Measurements from ENCODE around the gene RENBP. TPM values are rescaled to one million over a fixed set of nuclear protein-coding genes. Genes with fewer than 3 reads are reported as not detected.

The RENBP gene
- total RNA-seq, 8 experiments from 2014 or later = 5.3 to 46.7 (median 10.6) TPM

GRCh38 chrX:153932220-153932915 is 12.1 kb downstream of the RENBP start:
- peaks cover 10 to 12% of the 10 kb centered on the region in 2 donors for H3K4me1 ChIP-seq (replicated peaks in 1 of 2)
- H3K4me3 ChIP-seq = no peak overlapping the region
- no peak for ATAC-seq (replicated peaks in 6 of 8)
- WGBS, 10 experiments = 50% methylated on average over 3 of the region's 13 CpGs; no CpG with 5 or more reads in 9 of the 10 experiments
- no peak overlapping the region for H3K27ac ChIP-seq
- in situ Hi-C loops (cut with MboI; ENCODE audit: low pct_unique_long_range_greater_than_20kb in 2 of 9, low sequenced_read_pairs in 9 of 9, unreplicated experiment in 9 of 9) = no loop called here

DNA sequence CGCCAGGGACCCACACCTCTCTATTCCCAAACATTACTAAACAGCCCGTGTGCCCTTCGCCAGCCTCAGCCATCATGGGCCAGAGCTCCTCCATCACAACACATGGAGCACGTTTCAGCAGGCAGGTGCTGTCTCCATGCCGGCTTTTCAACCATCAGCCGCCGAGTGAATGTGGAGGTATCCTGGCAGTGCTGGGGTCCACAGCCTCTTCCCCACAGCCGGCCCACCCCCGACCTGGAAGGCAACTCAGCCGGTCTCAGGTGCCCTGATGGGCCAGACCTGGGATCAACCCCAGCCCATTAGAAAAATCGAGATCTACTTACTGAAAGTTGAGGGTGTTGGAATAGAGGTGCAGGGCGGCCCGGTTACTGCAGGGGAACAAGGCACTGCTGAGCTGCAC is 12.7 kb downstream of the RENBP start:
- in situ Hi-C loops (cut with MboI; ENCODE audit: low pct_unique_long_range_greater_than_20kb in 2 of 9, low sequenced_read_pairs in 9 of 9, unreplicated experiment in 9 of 9) = no loop called here
- no CpG with 5 or more reads among the region's 13 CpGs for WGBS, 10 experiments
- no peak overlapping the region for H3K27ac ChIP-seq
- H3K4me3 ChIP-seq = no peak overlapping the region
- peaks cover 14 to 17% of the 10 kb centered on the region in 2 donors for H3K4me1 ChIP-seq (replicated peaks in 1 of 2)
- no peak for ATAC-seq (replicated peaks in 6 of 8)

- Histone ChIP-seq H3K27ac (no peak overlapping the region), H3K4me1 (replicated peaks in 1 of 2) (peaks cover 20 to 23% of the 10 kb centered on the region in 2 donors), H3K4me3 (no peak overlapping the region)
- no peak for ATAC-seq (replicated peaks in 6 of 8)
- 80% methylated on average over 2 of the region's 8 CpGs; no CpG with 5 or more reads in 9 of the 10 experiments for WGBS, 10 experiments
- in situ Hi-C loops (cut with MboI; ENCODE audit: low pct_unique_long_range_greater_than_20kb in 2 of 9, low sequenced_read_pairs in 9 of 9, unreplicated experiment in 9 of 9) = no loop called here
These were observed 13.3 kb downstream of the RENBP start for GRCh38 chrX:153931151-153931550.

DNA sequence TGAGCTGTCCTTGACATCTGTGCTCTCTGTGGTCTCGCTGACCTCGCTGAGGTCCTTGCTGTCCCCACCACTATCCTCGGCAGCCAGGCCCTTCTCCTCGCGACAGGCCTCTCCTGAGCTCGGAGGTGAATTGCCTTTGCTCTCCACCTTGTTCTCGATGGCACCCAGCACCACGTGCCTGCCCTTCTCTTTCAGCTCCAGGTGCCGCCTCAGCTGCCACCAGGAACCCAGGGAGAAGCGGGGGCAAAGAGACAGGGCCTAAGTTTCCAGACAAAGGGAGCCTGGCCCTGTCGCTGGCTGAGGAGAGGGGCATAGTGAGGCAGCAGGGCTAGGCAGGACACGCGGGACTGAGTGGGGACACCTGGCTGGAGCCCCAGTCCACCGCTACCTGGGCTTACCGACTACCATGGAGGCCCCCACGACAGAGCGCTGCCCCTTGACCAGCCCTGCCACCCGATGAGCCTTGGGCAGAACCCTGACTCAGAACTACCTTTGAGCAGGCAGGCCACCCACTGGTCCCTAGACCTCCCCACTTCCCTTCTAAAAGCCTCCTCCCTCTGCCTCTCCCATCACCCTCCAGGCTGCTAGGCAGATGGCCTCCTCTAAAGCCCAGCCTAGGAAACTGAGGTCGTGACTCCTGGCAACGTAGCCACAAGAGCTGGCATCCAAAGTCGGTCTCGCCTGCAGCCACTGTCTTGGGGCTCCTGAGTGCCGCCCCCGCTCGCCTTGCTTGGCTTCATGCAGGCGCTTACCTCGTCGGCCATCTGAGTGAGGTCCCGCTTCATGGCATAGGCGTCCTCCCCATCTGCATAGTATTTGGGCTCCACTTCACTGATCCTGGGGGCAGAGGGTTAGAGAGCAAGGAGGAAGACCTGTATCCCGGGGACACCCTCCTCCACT is 14.2 kb downstream of the RENBP start:
- in situ Hi-C loops (cut with MboI; ENCODE audit: low pct_unique_long_range_greater_than_20kb in 2 of 9, low sequenced_read_pairs in 9 of 9, unreplicated experiment in 9 of 9) = no loop called here
- peaks cover 23 to 27% of the 10 kb centered on the region in 2 donors for H3K4me1 ChIP-seq (replicated peaks in 1 of 2)
- no peak for ATAC-seq (replicated peaks in 6 of 8)
- WGBS, 10 experiments = 79% methylated on average over 2 of the region's 31 CpGs; no CpG with 5 or more reads in 9 of the 10 experiments
- H3K27ac ChIP-seq = no peak overlapping the region
- H3K4me3 ChIP-seq = no peak overlapping the region

- ATAC-seq (replicated peaks in 6 of 8) = no peak
- in situ Hi-C loops (cut with MboI; ENCODE audit: low pct_unique_long_range_greater_than_20kb in 2 of 9, low sequenced_read_pairs in 9 of 9, unreplicated experiment in 9 of 9) = no loop called here
- WGBS, 10 experiments = 60% methylated on average over 1 of the region's 10 CpGs; no CpG with 5 or more reads in 9 of the 10 experiments
- no peak overlapping the region for H3K27ac ChIP-seq
- H3K4me1 ChIP-seq (replicated peaks in 1 of 2) = peaks cover 25 to 27% of the 10 kb centered on the region in 2 donors
- no peak overlapping the region for H3K4me3 ChIP-seq
These were observed 14.9 kb downstream of the RENBP start for GRCh38 chrX:153929576-153929975.

DNA sequence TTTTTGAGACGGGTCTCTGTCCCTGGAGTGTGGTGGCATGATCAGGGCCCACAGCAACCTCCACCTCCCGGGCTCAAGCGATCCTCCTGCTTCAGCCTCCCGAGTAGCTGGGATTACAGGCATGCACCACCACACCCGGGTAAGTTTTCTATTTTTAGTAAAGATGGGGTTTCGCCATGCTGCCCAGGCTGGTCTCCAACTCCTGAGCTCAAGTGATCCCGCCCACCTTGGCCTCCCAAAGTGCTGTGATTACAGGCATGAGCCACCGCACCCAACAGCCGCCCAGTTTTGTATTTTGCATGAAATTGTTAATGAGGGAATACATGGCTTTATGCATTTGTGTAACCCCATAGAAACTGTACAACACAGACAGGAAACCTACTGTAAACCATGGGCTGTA is 15.6 kb downstream of the RENBP start:
- Histone ChIP-seq H3K4me3 (peak overlapping the region; percentile 2 to 22 (median 21)), H3K27ac (peak overlapping the region; percentile 27 to 58), H3K4me1 (replicated peaks in 1 of 2) (peaks cover 25 to 26% of the 10 kb centered on the region in 2 donors)
- ATAC-seq (replicated peaks in 6 of 8) = peak in 3 of 8 experiments; percentile 5 to 9 (median 5)
- WGBS, 10 experiments = 0 to 47% methylated on average over 2 to 8 of the region's 9 CpGs; no CpG with 5 or more reads in 8 of the 10 experiments
- in situ Hi-C loops (cut with MboI; ENCODE audit: low pct_unique_long_range_greater_than_20kb in 2 of 9, low sequenced_read_pairs in 9 of 9, unreplicated experiment in 9 of 9) = no loop called here

DNA sequence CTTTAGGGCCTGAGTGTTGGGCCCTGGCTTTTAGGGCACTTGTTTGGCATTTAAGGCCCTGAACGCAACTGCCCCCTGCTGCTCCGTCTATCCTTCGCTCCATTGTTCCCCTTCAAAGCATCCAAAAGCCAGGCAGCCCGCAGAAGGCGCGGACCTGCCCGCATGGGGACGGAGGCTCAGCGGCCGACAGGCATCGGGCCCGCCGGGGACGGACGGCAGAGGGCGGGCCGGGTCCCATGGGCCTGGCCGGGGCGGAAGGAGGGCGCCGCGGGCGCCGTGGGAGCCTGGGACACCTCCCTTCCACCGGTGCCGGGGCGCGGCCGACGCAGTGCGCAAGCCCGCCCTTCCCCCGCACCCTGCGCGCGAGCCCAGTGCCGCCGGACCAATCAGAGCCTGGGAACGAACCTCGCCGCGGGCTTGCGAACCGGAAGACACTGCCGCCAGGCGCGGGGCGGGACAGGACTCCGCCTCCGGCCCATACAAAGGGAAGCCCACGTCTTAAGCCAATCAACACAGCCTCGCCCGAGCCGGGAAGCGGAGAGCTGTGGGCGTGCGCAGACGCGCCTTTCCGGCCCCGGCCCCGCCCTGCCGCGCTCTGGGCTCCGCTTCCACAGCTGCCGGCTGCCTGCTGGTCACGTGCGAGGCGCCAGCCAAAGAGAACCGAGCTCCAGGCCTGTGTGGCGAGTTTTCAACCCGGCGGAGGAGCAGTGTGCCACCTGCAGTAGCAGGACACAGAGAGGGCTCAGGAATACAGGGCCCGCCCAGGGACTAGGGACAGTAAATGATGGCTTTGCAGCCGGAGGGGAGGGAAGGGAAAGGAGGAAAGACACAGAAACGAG is 16.3 kb downstream of the RENBP start:
- peak; percentile 80 to 92 (median 88) for ATAC-seq (replicated peaks in 6 of 8)
- 0 to 47% methylated on average over 5 to 10 of the region's 76 CpGs; no CpG with 5 or more reads in 8 of the 10 experiments for WGBS, 10 experiments
- Histone ChIP-seq H3K4me3 (peak overlapping the region; percentile 48 to 88 (median 62)), H3K4me1 (replicated peaks in 1 of 2) (peaks cover 20 to 23% of the 10 kb centered on the region in 2 donors), H3K27ac (peak overlapping the region; percentile 98 to 99)
- in situ Hi-C loops (cut with MboI; ENCODE audit: low pct_unique_long_range_greater_than_20kb in 2 of 9, low sequenced_read_pairs in 9 of 9, unreplicated experiment in 9 of 9) = no loop called here

GRCh38 chrX:153927672-153927921 is 16.8 kb downstream of the RENBP start:
- H3K27ac ChIP-seq = peak overlapping the region; percentile 98 to 99
- peak overlapping the region; percentile 48 to 88 (median 62) for H3K4me3 ChIP-seq
- 0 to 40% (median 0%) methylated on average over 1 to 3 of the region's 8 CpGs; no CpG with 5 or more reads in 7 of the 10 experiments for WGBS, 10 experiments
- peak in 5 of 8 experiments; percentile 1 to 3 (median 2) for ATAC-seq (replicated peaks in 6 of 8)
- in situ Hi-C loops (cut with MboI; ENCODE audit: low pct_unique_long_range_greater_than_20kb in 2 of 9, low sequenced_read_pairs in 9 of 9, unreplicated experiment in 9 of 9) = no loop called here
- peaks cover 20 to 23% of the 10 kb centered on the region in 2 donors for H3K4me1 ChIP-seq (replicated peaks in 1 of 2)

GRCh38 chrX:153926858-153927671 is 17.4 kb downstream of the RENBP start:
- 0 to 31% methylated on average over 1 to 8 of the region's 31 CpGs; no CpG with 5 or more reads in 8 of the 10 experiments for WGBS, 10 experiments
- peak in 5 of 8 experiments; percentile 0 to 19 (median 10) for ATAC-seq (replicated peaks in 6 of 8)
- in situ Hi-C loops (cut with MboI; ENCODE audit: low pct_unique_long_range_greater_than_20kb in 2 of 9, low sequenced_read_pairs in 9 of 9, unreplicated experiment in 9 of 9) = no loop called here
- Histone ChIP-seq H3K4me3 (peak overlapping the region; percentile 48 to 88 (median 62)), H3K4me1 (replicated peaks in 1 of 2) (peaks cover 25 to 26% of the 10 kb centered on the region in 2 donors), H3K27ac (peak overlapping the region; percentile 98 to 99)

DNA sequence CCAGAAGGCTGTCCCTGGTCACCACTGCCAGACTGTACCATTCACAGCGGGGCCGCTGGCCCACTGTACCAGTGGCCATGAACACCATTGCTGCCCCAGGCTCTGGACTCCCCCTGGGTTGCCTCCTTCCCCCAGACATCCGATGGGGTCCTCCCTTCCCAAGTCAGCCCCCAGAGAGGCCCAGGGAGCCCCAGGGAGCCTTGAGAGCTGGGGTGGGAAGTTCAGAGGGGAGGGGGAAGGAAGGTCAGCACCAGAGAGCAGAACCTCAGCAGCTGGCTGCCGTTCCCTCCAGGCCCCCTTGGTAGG is 17.9 kb downstream of the RENBP start:
- in situ Hi-C loops (cut with MboI; ENCODE audit: low pct_unique_long_range_greater_than_20kb in 2 of 9, low sequenced_read_pairs in 9 of 9, unreplicated experiment in 9 of 9) = no loop called here
- H3K27ac ChIP-seq = peak overlapping the region; percentile 98 to 99
- peak overlapping the region in 2 of 5 donors; percentile 62 to 88 for H3K4me3 ChIP-seq
- ATAC-seq (replicated peaks in 6 of 8) = no peak
- WGBS, 10 experiments = no CpG with 5 or more reads among the region's 4 CpGs
- peaks cover 31% of the 10 kb centered on the region in 2 donors for H3K4me1 ChIP-seq (replicated peaks in 1 of 2)

- Histone ChIP-seq H3K27ac (peak within 1 kb of the TSS; percentile 98 to 99), H3K4me3 (peak within 1 kb of the TSS; percentile 48 to 88 (median 62)), H3K4me1 (replicated peaks in 1 of 2) (peaks cover 34 to 37% of the 10 kb centered on the region in 2 donors)
- 60% methylated on average over 2 of the region's 59 CpGs; no CpG with 5 or more reads in 9 of the 10 experiments for WGBS, 10 experiments
- no peak for ATAC-seq (replicated peaks in 6 of 8)
- in situ Hi-C loops (cut with MboI; ENCODE audit: low pct_unique_long_range_greater_than_20kb in 2 of 9, low sequenced_read_pairs in 9 of 9, unreplicated experiment in 9 of 9) = no loop called here
These were observed 18.5 kb downstream of the RENBP start, which contains the start of gene ARHGAP4 for GRCh38 chrX:153925739-153926551. Gene ARHGAP4 (minus strand): TSS chrX:153926264. CDS start chrX:153926202, 62 bp downstream.

Measured in motor neuron (in vitro differentiated cells).